ENCODE data around the gene MGAT4B. TPM values are rescaled to one million over a fixed set of nuclear protein-coding genes. Genes with fewer than 3 reads are reported as not detected.
"Not testable (repeated sequence)": the region's sequence is repeated elsewhere in the genome, so short reads cannot be mapped to it uniquely, and the experiment has no call there.

Gene MGAT4B
- total RNA-seq (2014; rRNA removed; shearing (Covaris generic)), result 55.5 and 60.5 TPM in 2 replicates

- no peaks in the 10 kb centered on the region for H3K9me3 ChIP-seq (replicated peaks)
- DNase-seq, result peak; percentile 51 to 72
- H3K27me3 ChIP-seq, result no peaks in the 10 kb centered on the region
- peaks cover 10% of the 10 kb centered on the region for H3K36me3 ChIP-seq
- peaks cover 14% of the 10 kb centered on the region; the same call in 1 of the 2 replicates for H3K4me1 ChIP-seq
- H3K4me3 ChIP-seq, result peak within 1 kb of the TSS; percentile 97
- H3K27ac ChIP-seq, result peak within 1 kb of the TSS; percentile 79
These were observed at the start of gene MGAT4B for GRCh38 chr5:179806250-179807048. MGAT4B (minus strand) TSS chr5:179806866; CDS start chr5:179806583, 283 bp downstream.

- no peaks in the 10 kb centered on the region for H3K9me3 ChIP-seq (replicated peaks)
- H3K4me1 ChIP-seq, result no peaks in the 10 kb centered on the region
- H3K27ac ChIP-seq, result no peak overlapping the region
- peaks cover 12% of the 10 kb centered on the region; the same call in 1 of the 2 replicates for H3K36me3 ChIP-seq
- H3K4me3 ChIP-seq, result no peak overlapping the region
- DNase-seq, result no peak
- H3K27me3 ChIP-seq, result no peaks in the 10 kb centered on the region
These were observed 47.7 kb upstream of the MGAT4B start for GRCh38 chr5:179854356-179854755.

GRCh38 chr5:179852993-179853547, 46.4 kb upstream of the MGAT4B start:
- no peak for DNase-seq
- H3K9me3 ChIP-seq (replicated peaks), result no peaks in the 10 kb centered on the region

GRCh38 chr5:179841621-179842020, 35.0 kb upstream of the MGAT4B start:
- Histone ChIP-seq H3K36me3 (peaks cover 29% of the 10 kb centered on the region), H3K4me1 (no peaks in the 10 kb centered on the region), H3K9me3 (replicated peaks) (peaks cover 7% of the 10 kb centered on the region; the same call in 1 of the 2 replicates), H3K27me3 (no peaks in the 10 kb centered on the region), H3K27ac (no peak overlapping the region), H3K4me3 (no peak overlapping the region)
- DNase-seq, result no peak

More at GRCh38 chr5:179852993-179853547, 46.4 kb upstream of the MGAT4B start:
- peaks cover 18% of the 10 kb centered on the region for H3K36me3 ChIP-seq
- H3K27ac ChIP-seq, result no peak overlapping the region
- no peak overlapping the region for H3K4me3 ChIP-seq
- H3K4me1 ChIP-seq, result no peaks in the 10 kb centered on the region
- H3K27me3 ChIP-seq, result no peaks in the 10 kb centered on the region

GRCh38 chr5:179840766-179841165, 34.1 kb upstream of the MGAT4B start:
- Histone ChIP-seq H3K27me3 (no peaks in the 10 kb centered on the region), H3K27ac (no peak overlapping the region), H3K9me3 (replicated peaks) (peaks cover 7% of the 10 kb centered on the region; the same call in 1 of the 2 replicates), H3K4me3 (no peak overlapping the region), H3K4me1 (no peaks in the 10 kb centered on the region), H3K36me3 (peaks cover 35% of the 10 kb centered on the region)
- DNase-seq, result no peak

GRCh38 chr5:179840321-179840720, 33.7 kb upstream of the MGAT4B start:
- Histone ChIP-seq H3K27me3 (no peaks in the 10 kb centered on the region), H3K36me3 (peaks cover 35% of the 10 kb centered on the region), H3K9me3 (replicated peaks) (peaks cover 7% of the 10 kb centered on the region; the same call in 1 of the 2 replicates), H3K4me3 (no peak overlapping the region), H3K4me1 (no peaks in the 10 kb centered on the region), H3K27ac (no peak overlapping the region)
- DNase-seq, result no peak

- no peaks in the 10 kb centered on the region for H3K4me1 ChIP-seq
- H3K9me3 ChIP-seq (replicated peaks), result peaks cover under 1% of the 10 kb centered on the region; the same call in 1 of the 2 replicates
- no peak overlapping the region for H3K4me3 ChIP-seq
- no peak overlapping the region for H3K27ac ChIP-seq
- DNase-seq, result no peak
- H3K27me3 ChIP-seq, result no peaks in the 10 kb centered on the region
- peaks cover 32% of the 10 kb centered on the region for H3K36me3 ChIP-seq
These were observed 32.9 kb upstream of the MGAT4B start for GRCh38 chr5:179839328-179840256.

- Histone ChIP-seq H3K4me1 (no peaks in the 10 kb centered on the region), H3K4me3 (no peak overlapping the region), H3K27me3 (no peaks in the 10 kb centered on the region), H3K27ac (no peak overlapping the region), H3K9me3 (replicated peaks) (no peaks in the 10 kb centered on the region), H3K36me3 (peaks cover 47% of the 10 kb centered on the region)
- no peak for DNase-seq
These were observed 30.7 kb upstream of the MGAT4B start for GRCh38 chr5:179837076-179838011.

- Histone ChIP-seq H3K27me3 (no peaks in the 10 kb centered on the region), H3K9me3 (replicated peaks) (no peaks in the 10 kb centered on the region), H3K4me1 (no peaks in the 10 kb centered on the region), H3K36me3 (peaks cover 54% of the 10 kb centered on the region), H3K27ac (no peak overlapping the region), H3K4me3 (no peak overlapping the region)
- no peak for DNase-seq
These were observed 29.8 kb upstream of the MGAT4B start for GRCh38 chr5:179836225-179837019.

- not testable (repeated sequence) for H3K4me1 ChIP-seq, H3K4me3 ChIP-seq
- H3K36me3 ChIP-seq, result peaks cover 66% of the 10 kb centered on the region
These were observed 28.2 kb upstream of the MGAT4B start for GRCh38 chr5:179834871-179835270.

GRCh38 chr5:179834120-179834519, 27.5 kb upstream of the MGAT4B start:
- no peaks in the 10 kb centered on the region; the same call in 1 of the 2 replicates for H3K9me3 ChIP-seq (replicated peaks)
- H3K4me3 ChIP-seq, result no peak overlapping the region
- H3K27ac ChIP-seq, result no peak overlapping the region
- no peak for DNase-seq
- no peaks in the 10 kb centered on the region for H3K4me1 ChIP-seq
- H3K27me3 ChIP-seq, result no peaks in the 10 kb centered on the region
- peaks cover 72% of the 10 kb centered on the region for H3K36me3 ChIP-seq

More at GRCh38 chr5:179834871-179835270, 28.2 kb upstream of the MGAT4B start:
- H3K27me3 ChIP-seq; H3K27ac ChIP-seq; H3K9me3 ChIP-seq (replicated peaks); DNase-seq: not testable (repeated sequence)

- no peaks in the 10 kb centered on the region; the same call in 1 of the 2 replicates for H3K9me3 ChIP-seq (replicated peaks)
- H3K27me3 ChIP-seq, result no peaks in the 10 kb centered on the region
- no peak overlapping the region for H3K27ac ChIP-seq
- H3K4me1 ChIP-seq, result no peaks in the 10 kb centered on the region
- H3K4me3 ChIP-seq, result no peak overlapping the region
- peaks cover 75% of the 10 kb centered on the region for H3K36me3 ChIP-seq
- no peak for DNase-seq
These were observed 27.0 kb upstream of the MGAT4B start for GRCh38 chr5:179833709-179834070.

- H3K27me3 ChIP-seq, result no peaks in the 10 kb centered on the region
- H3K27ac ChIP-seq, result no peak overlapping the region
- DNase-seq, result no peak
- peaks cover 74% of the 10 kb centered on the region for H3K36me3 ChIP-seq
- H3K9me3 ChIP-seq (replicated peaks), result no peaks in the 10 kb centered on the region; the same call in 1 of the 2 replicates
- H3K4me1 ChIP-seq, result no peaks in the 10 kb centered on the region
- H3K4me3 ChIP-seq, result no peak overlapping the region
These were observed 26.5 kb upstream of the MGAT4B start for GRCh38 chr5:179833056-179833708.
